ENCODE results near the gene RPTOR. TPM values are rescaled to one million over a fixed set of nuclear protein-coding genes. Genes with fewer than 3 reads are reported as not detected.

The RPTOR gene
- total and polyA plus RNA-seq, 12 donors, result 7.9 to 30.3 (median 25.6) TPM

- no peak for ATAC-seq
- TF ChIP-seq CTCF (IDR thresholded peaks at IDR 0.05), result no peak
Observed at GRCh38 chr17:80868022-80868609, 323.5 kb downstream of the RPTOR start.

GRCh38 chr17:80869481-80870145 lies 325.0 kb downstream of the RPTOR start:
- H3K27me3 ChIP-seq, result no peaks in the 10 kb centered on the region
- no peak overlapping the region for H3K4me3 ChIP-seq
- no peak overlapping the region for H3K27ac ChIP-seq
- peaks cover 0 to 11% (median 0%) of the 10 kb centered on the region in 9 donors for H3K36me3 ChIP-seq
- H3K4me1 ChIP-seq, result peaks cover 9 to 49% (median 31%) of the 10 kb centered on the region in 9 donors
- intact Hi-C loops (cut with DNase I), result loop anchor here in 7 of 10 donors (5.0 to 10.0 kb wide), 5 partner anchors 103 to 445 kb away; no protein-coding TSS in a partner anchor
- DNase-seq (no peak), ATAC-seq (no peak)
- no peak for TF ChIP-seq CTCF (IDR thresholded peaks at IDR 0.05)
- WGBS, 2 donors, result 89 to 91% methylated on average over 7 of the region's 7 CpGs
- H3K9me3 ChIP-seq, result no peaks in the 10 kb centered on the region

More at GRCh38 chr17:80868022-80868609, 323.5 kb downstream of the RPTOR start:
- 85 to 94% methylated on average over 5 of the region's 5 CpGs for WGBS, 2 donors
- no peak overlapping the region for H3K4me3 ChIP-seq
- peaks cover 0 to 4% (median 0%) of the 10 kb centered on the region in 11 donors for H3K9me3 ChIP-seq
- H3K27ac ChIP-seq, result no peak overlapping the region
- intact Hi-C loops (cut with DNase I), result loop anchor here in 7 of 10 donors (5.0 to 10.0 kb wide), 5 partner anchors 104 to 443 kb away; no protein-coding TSS in a partner anchor
- no peak for DNase-seq
- no peaks in the 10 kb centered on the region for H3K27me3 ChIP-seq
- peaks cover 5 to 37% (median 22%) of the 10 kb centered on the region in 9 donors for H3K4me1 ChIP-seq
- peaks cover 0 to 7% (median 0%) of the 10 kb centered on the region in 9 donors for H3K36me3 ChIP-seq

GRCh38 chr17:80870401-80870800 lies 325.8 kb downstream of the RPTOR start:
- H3K4me1 ChIP-seq, result peaks cover 9 to 49% (median 31%) of the 10 kb centered on the region in 9 donors
- H3K27me3 ChIP-seq, result no peaks in the 10 kb centered on the region
- no peak for TF ChIP-seq CTCF (IDR thresholded peaks at IDR 0.05)
- no peak for DNase-seq
- H3K4me3 ChIP-seq, result no peak overlapping the region
- H3K36me3 ChIP-seq, result peaks cover 0 to 18% (median 0%) of the 10 kb centered on the region in 9 donors
- H3K9me3 ChIP-seq, result no peaks in the 10 kb centered on the region
- WGBS, 2 donors, result 77% methylated on average over 8 of the region's 8 CpGs
- intact Hi-C loops (cut with DNase I), result no loop called here
- ATAC-seq, result no peak
- peak overlapping the region in 1 of 10 donors; percentile 29 for H3K27ac ChIP-seq

- Histone ChIP-seq H3K4me3 (no peak overlapping the region), H3K27me3 (no peaks in the 10 kb centered on the region), H3K9me3 (no peaks in the 10 kb centered on the region), H3K36me3 (peaks cover 0 to 18% (median 0%) of the 10 kb centered on the region in 9 donors), H3K4me1 (peaks cover 9 to 47% (median 31%) of the 10 kb centered on the region in 9 donors), H3K27ac (peak overlapping the region in 2 of 10 donors; percentile 5 to 50)
- intact Hi-C loops (cut with DNase I), result no loop called here
- no peak for TF ChIP-seq CTCF (IDR thresholded peaks at IDR 0.05)
- ATAC-seq (peak in 1 of 8 donors; percentile 22), DNase-seq (no peak)
- 30 to 33% methylated on average over 12 of the region's 12 CpGs for WGBS, 2 donors
Observed at GRCh38 chr17:80871341-80871740, 326.7 kb downstream of the RPTOR start.
